Measurements from ENCODE around the gene AK6. TPM values are rescaled to one million over a fixed set of nuclear protein-coding genes. Genes with fewer than 3 reads are reported as not detected.
A peak's percentile ranks its signal among the peaks of the same experiment; 100 is the strongest.
"Not testable (repeated sequence)": the region's sequence is repeated elsewhere in the genome, so short reads cannot be mapped to it uniquely, and the experiment has no call there.

AK6 gene
- polyA plus RNA-seq, 3 donors from 2014 or later, result 34.9 to 70.7 (median 52.7) TPM

DNA sequence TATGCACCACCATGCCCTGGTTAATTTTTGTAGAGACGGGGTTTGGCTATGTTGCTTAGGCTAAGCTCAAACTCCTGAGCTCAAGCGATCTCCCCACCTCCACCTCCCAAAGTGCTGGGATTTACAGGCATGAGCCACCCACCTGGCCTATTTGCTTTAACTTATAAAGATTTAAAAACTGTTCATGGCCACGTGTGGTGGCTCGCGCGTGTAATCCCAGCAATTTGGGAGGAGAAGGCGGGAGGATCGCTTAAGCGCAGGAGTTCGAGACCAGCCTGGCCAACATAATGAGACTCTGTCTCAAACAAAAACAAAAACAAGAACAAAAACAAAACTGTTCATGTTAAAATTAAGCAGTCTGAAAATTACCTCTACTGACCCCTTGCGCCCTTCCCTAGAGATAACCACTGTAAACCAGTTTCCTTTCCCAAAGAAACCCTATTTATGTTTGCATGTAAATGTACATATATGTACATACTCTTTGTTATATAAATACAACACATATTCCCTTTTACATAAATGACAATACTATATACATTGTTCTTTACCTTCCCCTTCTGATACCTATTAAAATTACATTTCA is 1.5 kb downstream of the AK6 start:
- peak overlapping the region; percentile 91 to 99 (median 96) for H3K27ac Mint-ChIP-seq
- DNase-seq, result no peak
- H3K9me3 Mint-ChIP-seq, result no peaks in the 10 kb centered on the region
- peaks cover 4 to 13% (median 5%) of the 10 kb centered on the region in 3 donors for H3K36me3 Mint-ChIP-seq
- peaks cover 28 to 63% of the 10 kb centered on the region in 2 donors for H3K4me1 Mint-ChIP-seq
- peak overlapping the region; percentile 94 to 97 (median 95) for H3K4me3 Mint-ChIP-seq
- peaks cover 2 to 7% (median 3%) of the 10 kb centered on the region in 3 donors for H3K27me3 Mint-ChIP-seq (ENCODE audit: low read depth in 3 of 3)

DNA sequence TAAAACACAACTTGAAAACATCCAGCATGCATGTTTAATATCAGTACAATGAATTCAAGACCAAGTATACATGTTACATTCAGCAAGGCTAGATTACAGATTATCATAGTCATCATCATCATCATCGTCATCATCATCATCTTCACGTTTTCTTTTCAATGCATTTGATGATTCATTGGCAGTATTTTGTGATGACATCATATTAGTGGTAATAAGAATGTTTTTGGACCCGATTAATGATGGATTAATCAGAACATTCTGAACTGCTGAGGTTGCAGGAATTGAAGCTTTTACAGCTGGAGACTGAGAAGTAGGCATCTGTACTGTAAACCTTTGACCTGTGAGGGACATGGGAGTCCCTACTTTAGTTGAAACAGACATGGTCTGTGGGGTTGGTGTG is 4.5 kb downstream of the AK6 start:
- H3K27me3 Mint-ChIP-seq (ENCODE audit: low read depth in 3 of 3), result peaks cover 2 to 7% (median 3%) of the 10 kb centered on the region in 3 donors
- no peak overlapping the region for H3K4me3 Mint-ChIP-seq
- H3K27ac Mint-ChIP-seq, result peak overlapping the region in 1 of 6 donors; percentile 34
- peaks cover 17 to 46% of the 10 kb centered on the region in 2 donors for H3K4me1 Mint-ChIP-seq
- no peaks in the 10 kb centered on the region for H3K9me3 Mint-ChIP-seq
- no peak for DNase-seq
- H3K36me3 Mint-ChIP-seq, result peaks cover 4 to 13% (median 5%) of the 10 kb centered on the region in 3 donors

- H3K4me1 Mint-ChIP-seq, result peaks cover 15 to 50% of the 10 kb centered on the region in 2 donors
- H3K36me3 Mint-ChIP-seq, result peaks cover 4 to 13% (median 5%) of the 10 kb centered on the region in 3 donors
- H3K4me3 Mint-ChIP-seq, result no peak overlapping the region
- peak in 1 of 3 donors; percentile 11 for DNase-seq
- H3K27ac Mint-ChIP-seq, result no peak overlapping the region
- H3K9me3 Mint-ChIP-seq, result no peaks in the 10 kb centered on the region
- peaks cover 2 to 4% (median 3%) of the 10 kb centered on the region in 3 donors for H3K27me3 Mint-ChIP-seq (ENCODE audit: low read depth in 3 of 3)
Measured at GRCh38 chr5:69364414-69364813, 4.9 kb downstream of the AK6 start.

GRCh38 chr5:69360442-69360841 is 8.9 kb downstream of the AK6 start:
- Mint-ChIP-seq H3K4me1 (peaks cover 2 to 39% of the 10 kb centered on the region in 2 donors), H3K9me3 (no peaks in the 10 kb centered on the region), H3K36me3 (peaks cover 3 to 10% (median 7%) of the 10 kb centered on the region in 3 donors), H3K27me3 (ENCODE audit: low read depth in 3 of 3) (peaks cover 0 to 3% (median 0%) of the 10 kb centered on the region in 3 donors), H3K4me3 (no peak overlapping the region), H3K27ac (no peak overlapping the region)
- no peak for DNase-seq

DNA sequence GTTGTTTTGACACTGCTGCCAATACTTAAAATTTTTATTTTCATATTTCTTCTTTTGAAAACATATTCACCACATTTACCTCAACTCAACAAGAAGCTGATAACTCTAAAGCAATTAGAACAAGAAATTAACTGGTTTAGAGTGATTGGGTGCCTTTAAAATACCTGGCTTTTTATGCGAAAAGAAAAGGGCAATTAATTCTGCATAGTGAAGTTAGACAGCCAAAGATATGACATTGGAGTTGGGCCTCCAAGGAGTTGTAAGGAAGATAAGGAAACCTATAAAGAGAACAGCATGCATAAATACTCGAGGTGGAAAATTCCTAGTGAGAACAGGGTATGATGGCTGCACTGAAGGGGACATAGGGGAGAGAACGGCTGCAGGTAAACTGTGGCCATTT is 9.6 kb downstream of the AK6 start:
- Mint-ChIP-seq H3K4me3 (no peak overlapping the region), H3K9me3 (no peaks in the 10 kb centered on the region), H3K27ac (peak overlapping the region in 2 of 6 donors; percentile 19 to 56), H3K4me1 (peaks cover 2 to 34% of the 10 kb centered on the region in 2 donors), H3K36me3 (peaks cover 0 to 4% (median 4%) of the 10 kb centered on the region in 3 donors), H3K27me3 (ENCODE audit: low read depth in 3 of 3) (peaks cover 0 to 3% (median 0%) of the 10 kb centered on the region in 3 donors)
- DNase-seq, result no peak

- H3K4me1 Mint-ChIP-seq, result peaks cover 0 to 3% of the 10 kb centered on the region in 2 donors
- H3K9me3 Mint-ChIP-seq, result no peaks in the 10 kb centered on the region
- H3K4me3 Mint-ChIP-seq, result no peak overlapping the region
- H3K27ac Mint-ChIP-seq, result peak overlapping the region in 1 of 6 donors; percentile 30
- H3K36me3 Mint-ChIP-seq, result peaks cover 6 to 28% (median 14%) of the 10 kb centered on the region in 3 donors
- no peaks in the 10 kb centered on the region for H3K27me3 Mint-ChIP-seq (ENCODE audit: low read depth in 3 of 3)
- no peak for DNase-seq
Measured at GRCh38 chr5:69350664-69351063, 18.7 kb downstream of the AK6 start.

GRCh38 chr5:69343083-69343482 is 26.2 kb downstream of the AK6 start:
- no peaks in the 10 kb centered on the region for H3K4me1 Mint-ChIP-seq
- H3K4me3 Mint-ChIP-seq, result no peak overlapping the region
- H3K9me3 Mint-ChIP-seq, result no peaks in the 10 kb centered on the region
- H3K27ac Mint-ChIP-seq, result no peak overlapping the region
- peaks cover 0 to 2% (median 0%) of the 10 kb centered on the region in 3 donors for H3K27me3 Mint-ChIP-seq (ENCODE audit: low read depth in 3 of 3)
- no peak for DNase-seq
- H3K36me3 Mint-ChIP-seq, result peaks cover 0 to 3% (median 0%) of the 10 kb centered on the region in 3 donors

DNA sequence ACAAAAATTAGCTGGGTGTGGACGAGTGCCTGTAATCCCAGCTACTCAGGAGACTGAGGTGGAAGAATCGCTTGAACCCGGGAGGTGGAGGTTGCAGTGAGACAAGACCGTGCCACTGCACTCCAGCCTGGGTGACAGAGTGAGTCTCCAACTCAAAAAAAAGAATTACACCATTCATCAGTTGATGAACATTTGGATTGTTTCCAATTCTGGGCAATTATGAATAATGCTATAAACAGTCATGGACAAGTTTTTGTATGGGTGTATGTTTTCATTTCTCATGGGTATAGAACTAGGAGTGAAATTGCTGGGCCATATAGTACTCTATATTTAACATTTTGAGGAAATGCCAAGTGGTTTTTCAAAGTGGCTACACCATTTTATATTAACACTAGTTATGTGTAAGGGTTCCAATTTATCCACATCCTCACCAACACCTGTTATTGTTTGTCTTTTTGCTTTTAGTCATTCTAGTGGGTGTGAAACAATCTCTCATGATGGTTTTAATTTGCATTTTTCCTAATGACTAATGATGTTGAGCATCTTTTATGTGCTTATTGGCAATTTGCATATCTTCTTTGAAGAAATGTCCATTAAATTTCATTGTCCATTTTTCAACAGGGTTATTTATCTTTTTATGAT is 27.7 kb downstream of the AK6 start:
- H3K27ac Mint-ChIP-seq, result no peak overlapping the region
- H3K4me3 Mint-ChIP-seq, result no peak overlapping the region
- H3K9me3 Mint-ChIP-seq, result no peaks in the 10 kb centered on the region
- DNase-seq, result no peak
- H3K27me3 Mint-ChIP-seq (ENCODE audit: low read depth in 3 of 3), result peaks cover 0 to 2% (median 0%) of the 10 kb centered on the region in 3 donors
- H3K36me3 Mint-ChIP-seq, result peaks cover 0 to 3% (median 0%) of the 10 kb centered on the region in 3 donors
- H3K4me1 Mint-ChIP-seq, result no peaks in the 10 kb centered on the region

GRCh38 chr5:69335341-69335935 is 33.9 kb downstream of the AK6 start:
- Mint-ChIP-seq H3K9me3 (no peaks in the 10 kb centered on the region), H3K27ac (no peak overlapping the region), H3K4me1 (peaks cover 19 to 27% of the 10 kb centered on the region in 2 donors), H3K4me3 (no peak overlapping the region), H3K27me3 (ENCODE audit: low read depth in 3 of 3) (peaks cover 7 to 10% (median 9%) of the 10 kb centered on the region in 3 donors), H3K36me3 (peaks cover 0 to 4% (median 0%) of the 10 kb centered on the region in 3 donors)
- DNase-seq, result no peak

- peak; percentile 58 to 69 (median 65) for DNase-seq
- peak overlapping the region; percentile 15 to 73 (median 53) for H3K4me3 Mint-ChIP-seq
- H3K27ac Mint-ChIP-seq, result peak overlapping the region in 5 of 6 donors; percentile 45 to 88 (median 51)
- H3K9me3 Mint-ChIP-seq, result no peaks in the 10 kb centered on the region
- H3K27me3 Mint-ChIP-seq (ENCODE audit: low read depth in 3 of 3), result peaks cover 7 to 10% (median 9%) of the 10 kb centered on the region in 3 donors
- H3K4me1 Mint-ChIP-seq, result peaks cover 19 to 27% of the 10 kb centered on the region in 2 donors
- H3K36me3 Mint-ChIP-seq, result peaks cover 0 to 6% (median 0%) of the 10 kb centered on the region in 3 donors
Measured at GRCh38 chr5:69334793-69335268, 34.5 kb downstream of the AK6 start.

DNA sequence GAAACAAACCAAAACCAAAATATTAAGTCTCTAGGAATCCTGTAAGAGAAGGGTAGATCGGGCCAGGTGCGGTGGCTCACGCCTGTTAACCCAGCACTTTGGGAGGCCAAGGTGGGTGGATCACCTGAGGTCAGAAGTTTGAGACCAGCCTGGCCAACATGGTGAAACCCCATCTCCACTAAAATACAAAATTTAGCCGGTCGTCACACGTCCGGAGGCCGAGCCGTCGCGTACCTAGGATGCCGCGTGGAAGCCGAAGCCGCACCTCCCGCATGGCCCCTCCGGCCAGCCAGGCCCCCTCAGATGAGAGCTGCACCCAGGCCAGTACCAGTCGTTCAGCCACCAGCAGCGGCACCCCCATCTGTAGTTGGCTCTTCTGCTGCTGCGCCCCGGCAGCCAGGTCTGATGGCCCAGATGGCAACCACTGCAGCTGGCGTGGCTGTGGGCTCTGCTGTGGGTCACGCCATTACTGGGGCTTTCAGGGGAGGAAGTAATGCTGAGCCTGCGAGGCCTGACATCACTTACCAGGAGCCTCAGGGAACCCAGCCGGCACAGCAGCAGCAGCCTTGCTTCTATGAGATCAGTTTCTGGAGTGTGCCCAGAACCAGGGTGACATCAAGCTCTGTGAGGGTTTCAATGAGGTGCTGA is 35.5 kb downstream of the AK6 start:
- DNase-seq; H3K36me3 Mint-ChIP-seq; H3K9me3 Mint-ChIP-seq; H3K27me3 Mint-ChIP-seq (ENCODE audit: low read depth in 3 of 3); H3K27ac Mint-ChIP-seq: not testable (repeated sequence)
- peak overlapping the region in 3 of 5 donors; percentile 10 to 97 (median 18) for H3K4me3 Mint-ChIP-seq
- peaks cover 19 to 27% of the 10 kb centered on the region in 2 donors for H3K4me1 Mint-ChIP-seq

DNA sequence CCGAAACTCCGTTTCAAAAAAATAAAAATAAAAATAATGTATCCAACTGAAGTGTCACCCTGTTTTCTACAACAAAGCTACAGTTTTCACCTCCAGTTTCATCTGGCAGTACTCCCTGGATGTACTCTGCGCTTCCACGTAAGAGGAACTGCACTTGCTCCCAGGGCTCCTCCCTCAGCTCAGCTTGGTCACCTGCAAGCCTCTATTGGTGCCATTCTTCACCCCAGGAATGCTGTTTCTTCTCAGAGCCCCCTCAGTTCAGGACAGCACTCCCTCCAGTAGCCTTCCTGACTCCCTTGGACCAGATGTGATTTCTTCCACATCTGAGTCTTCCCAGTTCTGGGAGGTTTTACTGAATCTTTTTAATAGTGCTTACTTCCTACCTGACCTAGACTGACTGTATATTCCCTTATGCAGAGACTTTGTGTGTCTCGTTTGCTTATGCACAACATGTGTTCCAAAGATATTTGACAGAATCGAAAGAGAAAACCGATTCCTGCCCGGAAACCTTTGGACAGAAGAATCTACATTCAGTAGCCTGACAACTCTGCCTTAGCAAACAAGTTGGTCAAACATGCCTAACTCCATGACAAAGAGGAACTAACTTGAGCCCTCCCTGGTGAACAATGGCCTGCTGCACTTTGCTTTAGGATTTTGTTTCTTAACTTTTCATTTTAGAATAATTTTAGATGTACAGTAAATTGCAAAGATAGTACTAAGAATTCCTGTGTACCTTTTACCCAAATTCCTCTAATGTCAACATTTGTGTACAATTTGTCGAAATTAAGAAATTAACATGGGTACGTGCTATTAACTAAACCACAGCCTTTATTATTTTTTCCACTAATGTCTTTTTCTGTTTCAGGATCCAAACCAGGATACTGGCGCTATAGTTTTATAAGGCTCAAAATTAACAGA is 37.5 kb downstream of the AK6 start:
- Mint-ChIP-seq H3K4me1 (peaks cover 19 to 27% of the 10 kb centered on the region in 2 donors), H3K27me3 (ENCODE audit: low read depth in 3 of 3) (peaks cover 7 to 10% (median 9%) of the 10 kb centered on the region in 3 donors), H3K4me3 (peak overlapping the region; percentile 88 to 98 (median 97)), H3K9me3 (no peaks in the 10 kb centered on the region), H3K27ac (peak overlapping the region; percentile 45 to 98 (median 90)), H3K36me3 (peaks cover 0 to 8% (median 0%) of the 10 kb centered on the region in 3 donors)
- no peak for DNase-seq
